Tibial nerve (tissue), 4 donors: ENCODE results near the gene SCGB1C2. TPM values are rescaled to one million over a fixed set of nuclear protein-coding genes. Genes with fewer than 3 reads are reported as not detected.

ENCODE experiments used
- DNase-seq, 2 donors: peaks; one replicate each; pipeline ENCODE4 v3.0.0-alpha.2; 2019; ENCODE audit warnings: low spot score in 2 of 2
- H3K27ac ChIP-seq, 4 donors: fragments of 200-600 bp; sonication (generic) in 3 of 4; one replicate each; pipeline ENCODE4 v1.5.1; 2017 to 2019; ENCODE audit warnings: mild to moderate bottlenecking in 1 of 4
- H3K27me3 ChIP-seq, 2 donors: fragments of 200-600 bp; sonication (generic) in 1 of 2; one replicate each; pipeline versions ENCODE4 v1.5.1 to v1.6.0; 2017 to 2019
- H3K36me3 ChIP-seq, 3 donors: fragments of 200-600 bp; sonication (generic); one replicate each; pipeline ENCODE4 v1.5.1; 2018 to 2019
- H3K4me1 ChIP-seq, 4 donors: fragments of 200-600 bp; sonication (generic) in 3 of 4; one replicate each; pipeline ENCODE4 v1.5.1; 2017 to 2019
- H3K4me3 ChIP-seq, 4 donors: fragments of 200-600 bp; sonication (generic) in 3 of 4; one replicate each; pipeline ENCODE4 v1.5.1; 2017 to 2019; ENCODE audit warnings: mild to moderate bottlenecking in 1 of 4, moderate library complexity in 1 of 4
- H3K9me3 ChIP-seq, 4 donors: fragments of 200-600 bp; sonication (generic) in 3 of 4; one replicate each; pipeline ENCODE4 v1.5.1; 2017 to 2019
- EP300 ChIP-seq, 2 donors: sonication (generic); formaldehyde crosslinking; IDR thresholded peaks; one replicate each; pipeline ENCODE4 v1.6.1; 2017; ENCODE audit warnings: antibody characterized with exemption in 2 of 2, mild to moderate bottlenecking in 1 of 2
- POLR2A ChIP-seq, 2 donors: fragments of 450-650 bp; IDR thresholded peaks; one replicate each; pipeline ENCODE4 v1.6.1; 2017; ENCODE audit warnings: antibody characterized with exemption in 2 of 2, mild to moderate bottlenecking in 2 of 2, moderate library complexity in 2 of 2
- WGBS, 2 donors: methylation state at CpG; one replicate each; pipeline ENCODE4 v1.1.5; 2018; 5-methylcytosine and 5-hydroxymethylcytosine counted together
- total RNA-seq, 4 donors: library from RNA; depleted of rRNA; stranded (reverse); fragments of >200 nt; gene quantifications; one replicate each; pipeline ENCODE4 v1.1.0, GENCODE V29; 2016
- TF ChIP-seq, protein P1 (sequence below), 5 experiments: fragments of 200-600 bp in 3 of 5; fragments of 450-650 bp in 2 of 5; sonication (generic) in 3 of 5; IDR thresholded peaks; one replicate each; pipeline ENCODE4 v1.5.1; 2016 to 2019; ENCODE audit warnings: antibody characterized with exemption in 5 of 5, mild to moderate bottlenecking in 3 of 5, moderate library complexity in 2 of 5

The SCGB1C2 gene
- total RNA-seq, 4 donors from 2014 or later = not detected

DNA sequence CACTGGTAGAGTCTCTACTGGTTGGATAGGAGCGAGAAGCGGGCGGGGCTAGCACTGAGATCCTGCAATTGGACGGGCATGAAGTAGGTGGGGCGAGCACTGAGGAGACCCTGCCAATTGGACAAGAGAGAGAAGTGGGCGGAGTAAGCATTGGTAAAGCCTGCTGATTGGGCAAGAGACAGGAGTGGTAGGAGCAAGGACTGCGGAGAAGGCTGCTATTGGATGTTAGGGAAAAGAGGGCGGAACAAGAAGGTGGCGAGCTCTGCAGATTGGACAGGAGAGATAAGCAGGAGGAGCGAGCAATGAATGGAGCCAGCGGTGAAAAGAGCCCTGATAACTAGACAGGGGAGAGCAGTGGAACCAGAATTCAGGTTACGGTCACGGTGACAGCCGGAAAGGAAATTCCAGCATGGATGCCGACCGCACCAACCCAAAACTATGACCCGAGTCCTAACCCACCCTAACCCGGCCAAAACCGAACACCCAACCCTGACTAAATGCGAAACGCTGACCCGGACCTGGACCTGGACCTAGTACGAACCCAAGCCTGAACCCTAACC lies 4.8 kb downstream of the SCGB1C2 start:
- Histone ChIP-seq H3K4me3 (no peak overlapping the region), H3K9me3 (no peaks in the 10 kb centered on the region), H3K36me3 (no peaks in the 10 kb centered on the region), H3K27me3 (no peaks in the 10 kb centered on the region), H3K4me1 (peaks cover 0 to 9% (median 0%) of the 10 kb centered on the region in 4 donors), H3K27ac (no peak overlapping the region)
- WGBS, 2 donors = 93 to 95% methylated on average over 23 of the region's 23 CpGs
- TF ChIP-seq EP300 (IDR thresholded peaks at IDR 0.05) = no peak
- TF ChIP-seq POLR2A (IDR thresholded peaks at IDR 0.05) = no peak
- TF ChIP-seq, protein P1, sequence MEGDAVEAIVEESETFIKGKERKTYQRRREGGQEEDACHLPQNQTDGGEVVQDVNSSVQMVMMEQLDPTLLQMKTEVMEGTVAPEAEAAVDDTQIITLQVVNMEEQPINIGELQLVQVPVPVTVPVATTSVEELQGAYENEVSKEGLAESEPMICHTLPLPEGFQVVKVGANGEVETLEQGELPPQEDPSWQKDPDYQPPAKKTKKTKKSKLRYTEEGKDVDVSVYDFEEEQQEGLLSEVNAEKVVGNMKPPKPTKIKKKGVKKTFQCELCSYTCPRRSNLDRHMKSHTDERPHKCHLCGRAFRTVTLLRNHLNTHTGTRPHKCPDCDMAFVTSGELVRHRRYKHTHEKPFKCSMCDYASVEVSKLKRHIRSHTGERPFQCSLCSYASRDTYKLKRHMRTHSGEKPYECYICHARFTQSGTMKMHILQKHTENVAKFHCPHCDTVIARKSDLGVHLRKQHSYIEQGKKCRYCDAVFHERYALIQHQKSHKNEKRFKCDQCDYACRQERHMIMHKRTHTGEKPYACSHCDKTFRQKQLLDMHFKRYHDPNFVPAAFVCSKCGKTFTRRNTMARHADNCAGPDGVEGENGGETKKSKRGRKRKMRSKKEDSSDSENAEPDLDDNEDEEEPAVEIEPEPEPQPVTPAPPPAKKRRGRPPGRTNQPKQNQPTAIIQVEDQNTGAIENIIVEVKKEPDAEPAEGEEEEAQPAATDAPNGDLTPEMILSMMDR (IDR thresholded peaks at IDR 0.05) = no peak
- DNase-seq = peak in 1 of 2 donors; percentile 3

DNA sequence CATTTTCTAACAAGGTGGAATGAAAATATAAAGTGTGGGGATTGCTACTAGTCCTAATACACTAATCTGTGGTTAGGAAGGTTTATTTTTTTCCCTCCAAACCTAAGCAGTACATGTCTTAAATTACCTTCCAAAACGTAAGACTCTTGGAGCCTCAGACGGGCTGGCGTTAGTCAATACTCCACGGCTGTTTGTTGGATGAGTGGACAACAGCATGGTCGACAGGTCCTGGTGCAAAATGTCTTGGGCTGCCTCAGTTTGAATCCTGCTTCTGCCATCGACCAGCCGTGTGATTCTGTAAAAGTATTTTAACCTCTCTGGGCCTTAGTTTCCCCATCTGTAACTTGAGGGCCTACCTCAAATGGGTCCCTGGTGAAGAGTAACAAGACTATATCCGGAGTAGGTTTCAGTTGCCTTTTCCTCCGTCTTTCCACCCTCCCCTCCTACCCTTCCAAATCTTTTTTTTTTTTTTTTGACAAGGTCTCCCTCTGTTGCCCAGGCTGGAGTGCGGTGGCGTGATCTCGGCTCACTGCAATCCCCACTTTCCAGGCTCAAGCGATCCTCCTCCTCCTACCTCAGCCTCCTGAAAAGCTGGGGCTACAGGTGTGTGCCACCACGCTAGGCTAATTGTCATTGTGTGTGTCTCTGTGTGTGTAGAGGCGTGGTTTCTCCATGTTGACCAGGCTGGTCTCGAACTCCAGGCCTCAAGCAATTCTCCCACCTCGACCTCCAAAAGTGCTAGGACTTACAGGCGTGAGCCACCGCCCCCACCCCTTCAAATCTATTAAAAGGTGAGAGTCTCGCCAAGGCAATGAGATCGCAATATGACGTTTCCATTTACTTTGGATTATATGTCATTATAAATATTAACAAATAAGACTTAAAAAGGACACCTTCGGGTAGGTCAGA lies 5.8 kb downstream of the SCGB1C2 start:
- 82 to 83% methylated on average over 23 of the region's 23 CpGs for WGBS, 2 donors
- H3K4me1 ChIP-seq = peaks cover 0 to 9% (median 0%) of the 10 kb centered on the region in 4 donors
- TF ChIP-seq, protein P1 (IDR thresholded peaks at IDR 0.05) = no peak
- no peak for TF ChIP-seq EP300 (IDR thresholded peaks at IDR 0.05)
- TF ChIP-seq POLR2A (IDR thresholded peaks at IDR 0.05) = no peak
- no peaks in the 10 kb centered on the region for H3K36me3 ChIP-seq
- peak in 1 of 2 donors; percentile 3 for DNase-seq
- H3K27ac ChIP-seq = no peak overlapping the region
- H3K4me3 ChIP-seq = no peak overlapping the region
- H3K27me3 ChIP-seq = no peaks in the 10 kb centered on the region
- no peaks in the 10 kb centered on the region for H3K9me3 ChIP-seq

DNA sequence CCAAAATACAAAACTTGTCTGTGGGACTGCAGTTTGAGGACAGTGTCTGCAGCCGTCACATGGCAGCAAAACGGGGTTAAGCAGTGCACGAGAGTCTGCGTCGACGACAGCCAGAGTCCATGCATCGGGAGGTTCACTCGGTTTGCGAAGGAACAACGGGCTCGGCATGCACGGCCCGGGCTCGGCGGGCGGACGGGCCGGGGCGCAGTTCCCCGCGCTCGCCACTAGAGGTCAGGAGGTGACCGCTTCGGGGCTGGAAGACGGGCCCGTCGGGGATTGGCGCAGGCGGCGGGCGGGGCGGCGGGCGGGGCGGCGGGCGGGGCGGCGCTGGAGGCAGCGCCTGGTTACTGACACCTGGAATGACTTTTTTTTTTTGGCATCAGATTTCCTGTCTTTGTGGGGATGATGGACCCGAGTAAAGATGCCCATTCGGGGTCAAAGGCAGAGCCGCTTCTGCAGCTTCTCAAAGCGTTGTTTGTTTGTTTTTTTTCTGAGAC lies 6.5 kb downstream of the SCGB1C2 start:
- no peak for TF ChIP-seq POLR2A (IDR thresholded peaks at IDR 0.05)
- TF ChIP-seq EP300 (IDR thresholded peaks at IDR 0.05) = peak in 1 of 2 donors; percentile 33
- TF ChIP-seq, protein P1 (IDR thresholded peaks at IDR 0.05) = peak; percentile 85 to 94 (median 88)
- peak; percentile 64 to 76 for DNase-seq
- H3K4me3 ChIP-seq = no peak overlapping the region

DNA sequence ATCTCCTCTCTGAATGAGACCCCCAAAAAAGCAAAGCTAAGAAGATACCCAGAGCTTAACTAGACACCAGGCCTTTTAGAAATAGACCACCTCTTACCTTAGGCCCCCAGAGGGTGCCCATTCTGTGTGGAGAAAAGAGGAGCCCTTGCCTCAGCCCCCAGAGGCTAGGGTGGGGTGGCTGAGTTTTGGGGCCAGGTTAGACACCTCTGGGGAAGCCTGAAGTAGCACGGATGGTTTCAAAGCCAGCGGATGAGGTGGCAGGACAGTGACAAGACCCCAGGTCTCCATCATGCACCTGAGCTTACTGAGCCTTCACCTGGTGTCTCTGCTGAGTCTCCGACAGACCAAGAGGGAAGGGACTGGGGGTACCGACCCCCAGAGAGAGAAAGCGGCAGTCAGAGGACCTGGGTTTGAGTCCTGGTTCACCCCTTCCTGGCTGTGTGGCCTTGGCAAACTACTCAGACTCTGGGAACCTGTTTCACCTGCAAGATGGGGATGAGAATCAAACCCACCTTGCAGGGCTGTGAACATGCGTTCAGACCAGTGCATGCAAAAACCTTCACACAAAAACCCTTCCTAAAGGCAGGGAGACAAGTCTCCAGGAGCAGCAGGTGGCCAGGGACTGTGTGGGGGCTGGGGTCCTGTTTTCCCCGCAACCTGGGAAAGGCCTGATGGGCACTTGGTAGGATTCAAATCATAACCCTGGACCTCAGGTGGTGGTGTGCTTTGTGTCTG lies 7.7 kb downstream of the SCGB1C2 start:
- Histone ChIP-seq H3K9me3 (no peaks in the 10 kb centered on the region), H3K27me3 (no peaks in the 10 kb centered on the region), H3K36me3 (no peaks in the 10 kb centered on the region), H3K4me1 (peaks cover 0 to 9% (median 0%) of the 10 kb centered on the region in 4 donors), H3K27ac (peak overlapping the region in 1 of 4 donors; percentile 3), H3K4me3 (no peak overlapping the region)
- TF ChIP-seq POLR2A (IDR thresholded peaks at IDR 0.05) (no peak), EP300 (IDR thresholded peaks at IDR 0.05) (no peak)
- TF ChIP-seq, protein P1 (IDR thresholded peaks at IDR 0.05) = no peak
- peak in 1 of 2 donors; percentile 3 for DNase-seq
- WGBS, 2 donors = 76 to 83% methylated on average over 3 to 7 of the region's 7 CpGs

More for the DNA sequence above, 6.5 kb downstream of the SCGB1C2 start:
- H3K27ac ChIP-seq = no peak overlapping the region
- H3K9me3 ChIP-seq = no peaks in the 10 kb centered on the region
- 2 to 4% methylated on average over 39 to 44 of the region's 44 CpGs for WGBS, 2 donors
- H3K4me1 ChIP-seq = peaks cover 0 to 9% (median 0%) of the 10 kb centered on the region in 4 donors
- H3K27me3 ChIP-seq = no peaks in the 10 kb centered on the region
- H3K36me3 ChIP-seq = no peaks in the 10 kb centered on the region
